SU-DHL-6 (cell line): ENCODE data around the gene ACBD3.

Source experiments
- EZH2phosphoT487 ChIP-seq: fragments of 200-600 bp; sonication (generic), shearing (Covaris generic); conservative IDR thresholded peaks from 2 replicates; pipeline ENCODE4 v1.6.1; 2018; ENCODE audit warnings: mild to moderate bottlenecking, antibody characterized with exemption, low read length, moderate library complexity, mixed read lengths
- TF ChIP-seq, protein P1 (sequence below): fragments of 200-600 bp; sonication (generic); IDR thresholded peaks from one replicate; pipeline ENCODE4 v1.5.1; 2017; ENCODE audit warnings: antibody characterized with exemption, mild to moderate bottlenecking, low read length, moderate library complexity; ENCODE audit not compliant: insufficient read depth, poor library complexity, severe bottlenecking

DNA sequence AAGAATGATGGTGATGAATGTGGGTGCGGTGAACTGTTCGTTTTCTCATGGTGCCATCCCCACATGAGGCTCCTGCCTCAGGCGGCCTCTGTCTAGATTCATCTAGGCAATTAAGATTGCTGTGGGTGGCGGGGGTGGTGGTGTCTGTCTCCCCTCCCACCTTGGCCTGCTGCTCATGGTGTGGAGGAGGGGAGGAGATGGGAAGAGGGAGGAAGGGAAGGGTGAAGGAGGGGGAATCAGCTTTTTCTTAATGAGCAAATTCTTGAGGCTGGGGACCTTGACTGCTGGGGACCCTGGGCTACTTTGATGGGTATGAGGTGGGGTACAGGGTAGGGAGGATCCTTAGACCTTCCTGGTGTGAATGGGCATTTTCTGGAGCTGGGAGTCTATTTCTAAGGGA is 68.2 kb downstream of the ACBD3 start:
- TF ChIP-seq, protein P1, sequence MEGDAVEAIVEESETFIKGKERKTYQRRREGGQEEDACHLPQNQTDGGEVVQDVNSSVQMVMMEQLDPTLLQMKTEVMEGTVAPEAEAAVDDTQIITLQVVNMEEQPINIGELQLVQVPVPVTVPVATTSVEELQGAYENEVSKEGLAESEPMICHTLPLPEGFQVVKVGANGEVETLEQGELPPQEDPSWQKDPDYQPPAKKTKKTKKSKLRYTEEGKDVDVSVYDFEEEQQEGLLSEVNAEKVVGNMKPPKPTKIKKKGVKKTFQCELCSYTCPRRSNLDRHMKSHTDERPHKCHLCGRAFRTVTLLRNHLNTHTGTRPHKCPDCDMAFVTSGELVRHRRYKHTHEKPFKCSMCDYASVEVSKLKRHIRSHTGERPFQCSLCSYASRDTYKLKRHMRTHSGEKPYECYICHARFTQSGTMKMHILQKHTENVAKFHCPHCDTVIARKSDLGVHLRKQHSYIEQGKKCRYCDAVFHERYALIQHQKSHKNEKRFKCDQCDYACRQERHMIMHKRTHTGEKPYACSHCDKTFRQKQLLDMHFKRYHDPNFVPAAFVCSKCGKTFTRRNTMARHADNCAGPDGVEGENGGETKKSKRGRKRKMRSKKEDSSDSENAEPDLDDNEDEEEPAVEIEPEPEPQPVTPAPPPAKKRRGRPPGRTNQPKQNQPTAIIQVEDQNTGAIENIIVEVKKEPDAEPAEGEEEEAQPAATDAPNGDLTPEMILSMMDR = no peak
- TF ChIP-seq EZH2phosphoT487 = no peak
